OCI-LY7 (cell line): ENCODE measurements around the gene TNFSF4. TPM values are rescaled to one million over a fixed set of nuclear protein-coding genes. Genes with fewer than 3 reads are reported as not detected.

Experiments
- Bru-seq: library from RNA; stranded (reverse); fragments of 400-500 nt; gene quantifications from one replicate; lab custom pipeline; 2021; lab: Mats Ljungman, UMichigan
- BruChase-seq, 2 experiments: library from RNA; stranded (reverse); fragments of 400-500 nt; gene quantifications; one replicate each; lab custom pipeline; 2021; lab: Mats Ljungman, UMichigan
- BruUV-seq: library from RNA; stranded (reverse); fragments of 400-500 nt; replicated peaks from 2 replicates; lab custom pipeline; 2021; lab: Mats Ljungman, UMichigan
- CTCF ChIA-PET: fragments of 300-600 bp; sonication (Branson Sonifier 250); formaldehyde crosslinking; loops from one replicate; lab custom pipeline; 2022; ENCODE audit warnings: antibody characterized with exemption; ENCODE audit not compliant: unreplicated experiment; lab: Charles Lee
- POLR2A ChIA-PET: fragments of 300-600 bp; sonication (Branson Sonifier 250); formaldehyde crosslinking; loops from one replicate; lab custom pipeline; 2022; ENCODE audit warnings: antibody characterized with exemption; lab: Charles Lee
- DNase-seq: peaks from one replicate; pipeline ENCODE4 v3.0.0-alpha.2; 2015; ENCODE audit warnings: low spot score
- H2AFZ ChIP-seq: fragments of 200-600 bp; sonication (generic), shearing (Covaris generic); 2 replicates; pipeline ENCODE4 v1.6.1; 2014; ENCODE audit warnings: mild to moderate bottlenecking, antibody characterized with exemption, low read length, moderate library complexity
- H3K27ac ChIP-seq: fragments of 200-600 bp; sonication (generic); 2 replicates; pipeline ENCODE4 v1.5.1; 2014; ENCODE audit warnings: mixed run types, low read depth, mild to moderate bottlenecking, moderate library complexity, low read length, inconsistent platforms; ENCODE audit not compliant: poor library complexity, severe bottlenecking
- H3K36me3 ChIP-seq: fragments of 200-600 bp; sonication (generic); 2 replicates; pipeline ENCODE4 v1.6.1; 2014; ENCODE audit warnings: mild to moderate bottlenecking, antibody characterized with exemption, low read length, moderate library complexity, mixed read lengths; ENCODE audit not compliant: insufficient read depth
- H3K4me1 ChIP-seq: fragments of 200-600 bp; sonication (generic); 2 replicates; pipeline ENCODE4 v1.5.1; 2014; ENCODE audit warnings: mild to moderate bottlenecking, low read length; ENCODE audit not compliant: insufficient read depth, poor library complexity, severe bottlenecking
- H3K4me2 ChIP-seq: fragments of 200-600 bp; sonication (generic); 2 replicates; pipeline ENCODE4 v1.6.1; 2014; ENCODE audit warnings: mild to moderate bottlenecking, low read length
- H3K4me3 ChIP-seq: fragments of 200-600 bp; sonication (generic); 2 replicates; pipeline ENCODE4 v1.5.1; 2014; ENCODE audit warnings: mild to moderate bottlenecking, low read depth, low read length; ENCODE audit not compliant: poor library complexity, severe bottlenecking
- H3K79me2 ChIP-seq: fragments of 200-600 bp; sonication (generic); 2 replicates; pipeline ENCODE4 v1.6.1; 2016; ENCODE audit warnings: low read depth, mild to moderate bottlenecking, low read length, moderate library complexity, mixed read lengths; ENCODE audit not compliant: insufficient read depth
- H3K9me2 ChIP-seq: fragments of 200-600 bp; sonication (generic); 2 replicates; pipeline ENCODE4 v1.6.1; 2016; ENCODE audit warnings: mild to moderate bottlenecking, low read length, mixed read lengths; ENCODE audit not compliant: insufficient read depth
- H3K9me3 ChIP-seq: fragments of 200-600 bp; sonication (generic); 2 replicates; pipeline ENCODE4 v1.6.1; 2014; ENCODE audit warnings: mild to moderate bottlenecking, mixed run types, low read length, mixed read lengths
- H4K20me1 ChIP-seq: fragments of 200-600 bp; sonication (generic); 2 replicates; pipeline ENCODE4 v1.6.1; 2014; ENCODE audit warnings: mild to moderate bottlenecking, antibody characterized with exemption, low read length, moderate library complexity, mixed read lengths; ENCODE audit not compliant: insufficient read depth
- EZH2phosphoT487 ChIP-seq: fragments of 200-600 bp; sonication (generic); IDR thresholded peaks from 2 replicates; pipeline ENCODE4 v1.6.1; 2018; ENCODE audit warnings: low read depth, borderline replicate concordance, mild to moderate bottlenecking, mixed run types, antibody characterized with exemption, low read length, moderate library complexity, mixed read lengths
- intact Hi-C: fragments of 100-400 bp; cut with micrococcal nuclease; formaldehyde crosslinking; loops from one replicate; pipeline ENCODE4 v1.10.0; 2022; ENCODE audit not compliant: unreplicated experiment
- long read RNA-seq: library from polyadenylated mRNA; stranded (forward); transcript quantifications from one replicate; pipeline ENCODE4 v2.0.0, GENCODE V29; 2022
- total RNA-seq, 2 experiments: library from RNA; depleted of rRNA in 1 of 2; stranded (reverse); fragments of >200 nt in 1 of 2; shearing (Covaris generic) in 1 of 2; gene quantifications; 2 replicates each; pipeline ENCODE4 v1.2.3, GENCODE V29; 2014 to 2022
- TF ChIP-seq, protein P1 (sequence below): fragments of 200-600 bp; sonication (generic); conservative IDR thresholded peaks from 2 replicates; pipeline ENCODE4 v1.5.1; 2014; ENCODE audit warnings: mild to moderate bottlenecking, antibody characterized with exemption, low read length, moderate library complexity, mixed read lengths

Gene TNFSF4
- 0.62 and 0.63 TPM in 2 replicates for total RNA-seq (2014; rRNA removed; shearing (Covaris generic))
- 0.44 and 0.53 TPM in 2 replicates for total RNA-seq (2022)
- percentile 37 among the genes with signal in this experiment for Bru-seq, nascent RNA
- BruChase-seq, experiment 1, labeled RNA remaining after a 6-hour chase, result percentile 32 among the genes with signal in this experiment
- percentile 33 among the genes with signal in this experiment for BruChase-seq, experiment 2, labeled RNA remaining after a 2-hour chase
- long read RNA-seq, result 0 reads

- POLR2A ChIA-PET, result no interaction called here
- Histone ChIP-seq H4K20me1 (no peaks in the 10 kb centered on the region), H3K4me1 (no peaks in the 10 kb centered on the region), H3K4me2 (no peak within 1 kb of the TSS), H3K9me2 (no peaks in the 10 kb centered on the region), H3K27ac (no peak within 1 kb of the TSS), H3K79me2 (no peaks in the 10 kb centered on the region), H3K4me3 (no peak within 1 kb of the TSS), H2AFZ (no peak within 1 kb of the TSS), H3K36me3 (no peaks in the 10 kb centered on the region), H3K9me3 (no peaks in the 10 kb centered on the region)
- no TSS peak for BruUV-seq
- CTCF ChIA-PET, result no interaction called here
- no peak for TF ChIP-seq EZH2phosphoT487
- TF ChIP-seq, protein P1, sequence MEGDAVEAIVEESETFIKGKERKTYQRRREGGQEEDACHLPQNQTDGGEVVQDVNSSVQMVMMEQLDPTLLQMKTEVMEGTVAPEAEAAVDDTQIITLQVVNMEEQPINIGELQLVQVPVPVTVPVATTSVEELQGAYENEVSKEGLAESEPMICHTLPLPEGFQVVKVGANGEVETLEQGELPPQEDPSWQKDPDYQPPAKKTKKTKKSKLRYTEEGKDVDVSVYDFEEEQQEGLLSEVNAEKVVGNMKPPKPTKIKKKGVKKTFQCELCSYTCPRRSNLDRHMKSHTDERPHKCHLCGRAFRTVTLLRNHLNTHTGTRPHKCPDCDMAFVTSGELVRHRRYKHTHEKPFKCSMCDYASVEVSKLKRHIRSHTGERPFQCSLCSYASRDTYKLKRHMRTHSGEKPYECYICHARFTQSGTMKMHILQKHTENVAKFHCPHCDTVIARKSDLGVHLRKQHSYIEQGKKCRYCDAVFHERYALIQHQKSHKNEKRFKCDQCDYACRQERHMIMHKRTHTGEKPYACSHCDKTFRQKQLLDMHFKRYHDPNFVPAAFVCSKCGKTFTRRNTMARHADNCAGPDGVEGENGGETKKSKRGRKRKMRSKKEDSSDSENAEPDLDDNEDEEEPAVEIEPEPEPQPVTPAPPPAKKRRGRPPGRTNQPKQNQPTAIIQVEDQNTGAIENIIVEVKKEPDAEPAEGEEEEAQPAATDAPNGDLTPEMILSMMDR, result no peak
- intact Hi-C loops, result no loop called here
- no peak for DNase-seq
These were observed at the start of gene TNFSF4 for GRCh38 chr1:173206816-173207568. Gene TNFSF4, minus strand, starts transcription at chr1:173207331. Its CDS starts 155 bp downstream, at chr1:173207176.

GRCh38 chr1:173255214-173255813 lies 48.2 kb upstream of the TNFSF4 start:
- no TSS peak for BruUV-seq
- ChIA-PET POLR2A (interaction anchor here (0.6 to 1.0 kb wide), 3 partner anchors 17 to 854 kb away, joined by 3 read pairs; no protein-coding TSS in a partner anchor), CTCF (interaction anchor here (0.6 to 1.4 kb wide), 2 partner anchors 161 to 372 kb away, joined by 3 read pairs; no protein-coding TSS in a partner anchor)
- Histone ChIP-seq H3K27ac (no peak overlapping the region), H2AFZ (peak overlapping the region; percentile 73), H3K4me1 (peaks cover 21% of the 10 kb centered on the region), H3K79me2 (no peaks in the 10 kb centered on the region), H3K4me3 (no peak overlapping the region), H4K20me1 (no peaks in the 10 kb centered on the region), H3K9me3 (0 out of 2 replicates have a peak, but pooled peaks cover 2% of the 10 kb centered on the region), H3K9me2 (no peaks in the 10 kb centered on the region), H3K4me2 (peak overlapping the region; percentile 28), H3K36me3 (no peaks in the 10 kb centered on the region)
- TF ChIP-seq, protein P1, result peak; percentile 99
- TF ChIP-seq EZH2phosphoT487, result no peak
- intact Hi-C loops, result loop anchor here (2.0 kb wide), 1 partner anchor 165 kb away; no protein-coding TSS in a partner anchor
- peak; percentile 54 for DNase-seq
